Neural progenitor cell (in vitro differentiated cells): ENCODE measurements around the gene TULP1. TPM values are rescaled to one million over a fixed set of nuclear protein-coding genes. Genes with fewer than 3 reads are reported as not detected.
A peak's percentile ranks its signal among the peaks of the same experiment; 100 is the strongest.

Source experiments
- DNase-seq: peaks from one replicate; pipeline ENCODE4 v3.0.0-alpha.2; 2016; ENCODE audit warnings: low spot score
- H2AFZ ChIP-seq: fragments of 200-600 bp; sonication (generic); replicated peaks from 2 replicates; pipeline ENCODE4 v1.6.1; 2016; ENCODE audit warnings: antibody characterized with exemption
- H3F3A ChIP-seq: fragments of 200-600 bp; sonication (generic); 2 replicates; pipeline ENCODE4 v1.6.1; 2016; ENCODE audit warnings: antibody characterized with exemption, low read depth
- H3K27ac ChIP-seq: fragments of 200-600 bp; sonication (generic); 2 replicates; pipeline ENCODE4 v1.5.1; 2016; ENCODE audit warnings: mild to moderate bottlenecking
- H3K27me3 ChIP-seq: fragments of 200-600 bp; sonication (generic); 2 replicates; pipeline ENCODE4 v1.6.1; 2016; ENCODE audit warnings: mild to moderate bottlenecking, moderate library complexity
- H3K36me3 ChIP-seq: fragments of 200-600 bp; sonication (generic); 2 replicates; pipeline ENCODE4 v1.5.1; 2016
- H3K4me1 ChIP-seq: fragments of 200-600 bp; sonication (generic); 2 replicates; pipeline ENCODE4 v1.6.1; 2016; ENCODE audit warnings: mixed run types
- H3K4me2 ChIP-seq: fragments of 200-600 bp; sonication (generic); 2 replicates; pipeline ENCODE4 v1.6.1; 2016
- H3K4me3 ChIP-seq: fragments of 200-600 bp; sonication (generic); 2 replicates; pipeline ENCODE4 v1.5.1; 2016
- H3K79me2 ChIP-seq: fragments of 200-600 bp; sonication (generic); 2 replicates; pipeline ENCODE4 v1.6.1; 2016; ENCODE audit warnings: low read depth
- H3K9ac ChIP-seq: fragments of 200-600 bp; sonication (generic); 2 replicates; pipeline ENCODE4 v1.6.1; 2016
- H3K9me3 ChIP-seq: fragments of 200-600 bp; sonication (generic); 2 replicates; pipeline ENCODE4 v1.5.1; 2016; ENCODE audit warnings: low read depth
- H4K20me1 ChIP-seq: fragments of 200-600 bp; sonication (generic); 2 replicates; pipeline ENCODE4 v1.6.1; 2016; ENCODE audit warnings: low read depth
- H3K27ac Mint-ChIP-seq: 3 replicates; pipeline ENCODE4 v1.8.0; 2021; ENCODE audit warnings: mixed read lengths
- H3K27me3 Mint-ChIP-seq: 2 replicates; pipeline ENCODE4 v1.8.0; 2022; ENCODE audit warnings: low read depth, mild to moderate bottlenecking, inconsistent platforms, moderate library complexity, mixed read lengths; ENCODE audit not compliant: insufficient read depth
- H3K36me3 Mint-ChIP-seq: 3 replicates; pipeline ENCODE4 v1.8.0; 2021; ENCODE audit warnings: mixed read lengths
- H3K4me1 Mint-ChIP-seq: 3 replicates; pipeline ENCODE4 v1.8.0; 2021; ENCODE audit warnings: mixed read lengths
- H3K4me3 Mint-ChIP-seq: 3 replicates; pipeline ENCODE4 v1.8.0; 2021; ENCODE audit warnings: mild to moderate bottlenecking, moderate library complexity, mixed read lengths
- H3K9me3 Mint-ChIP-seq: 3 replicates; pipeline ENCODE4 v1.8.0; 2020; ENCODE audit warnings: mixed read lengths
- EZH2 ChIP-seq: fragments of 200-600 bp; sonication (generic); IDR thresholded peaks from 2 replicates; pipeline ENCODE4 v1.6.1; 2017; ENCODE audit warnings: antibody characterized with exemption, mild to moderate bottlenecking, moderate library complexity
- EZH2phosphoT487 ChIP-seq: fragments of 200-600 bp; sonication (generic); IDR thresholded peaks from 2 replicates; pipeline ENCODE4 v1.6.1; 2017; ENCODE audit warnings: antibody characterized with exemption
- total RNA-seq: library from RNA; depleted of rRNA; stranded (reverse); fragments of >200 nt; gene quantifications from 2 replicates; pipeline ENCODE4 v1.2.3, GENCODE V29; 2015; ENCODE audit warnings: low replicate concordance
- TF ChIP-seq, protein P1 (sequence below): fragments of 200-600 bp; sonication (generic); IDR thresholded peaks from 2 replicates; pipeline ENCODE4 v1.5.1; 2017; ENCODE audit warnings: antibody characterized with exemption, mild to moderate bottlenecking

Gene TULP1
- total RNA-seq, 1 donor from 2014 or later = not detected

DNA sequence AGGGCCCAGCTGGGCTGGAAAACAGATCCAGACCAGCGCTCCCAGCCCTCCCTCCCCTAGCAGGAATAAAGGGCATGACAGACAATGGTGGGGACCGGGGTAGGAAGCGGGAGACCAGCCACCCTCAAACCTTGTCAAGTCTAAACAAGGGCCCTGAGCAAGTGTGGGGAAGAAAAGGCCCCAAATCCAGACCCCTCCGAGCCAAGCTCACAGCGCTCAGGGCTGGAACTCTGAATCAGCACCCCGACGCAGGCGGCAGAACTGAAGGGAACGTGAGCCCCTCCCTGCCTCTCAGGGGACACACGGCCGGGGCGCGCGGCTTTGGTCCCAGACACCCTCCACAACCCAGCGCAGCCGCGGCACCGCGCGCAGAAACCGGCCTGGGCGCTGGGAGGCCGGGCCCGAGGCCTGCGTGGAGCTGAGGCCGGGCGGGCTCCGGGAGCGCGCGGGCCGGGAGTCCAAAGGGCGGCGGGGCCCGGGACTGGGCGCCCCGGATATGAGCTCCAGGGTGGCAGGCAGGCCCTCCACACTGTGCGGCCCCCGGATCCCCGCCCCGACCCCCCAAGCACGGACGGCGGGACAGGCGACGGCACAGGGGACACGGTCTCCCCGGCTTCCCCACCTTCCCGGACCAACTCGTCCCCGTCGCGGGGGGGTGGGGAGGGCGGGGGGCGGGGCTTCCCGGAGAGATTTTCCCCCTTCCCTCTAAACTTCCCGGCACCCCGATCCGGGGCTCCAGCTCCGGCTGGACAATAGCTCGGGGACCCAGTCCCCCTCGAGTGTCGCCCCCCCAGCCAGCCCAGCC, 16.5 kb downstream of the TULP1 start:
- TF ChIP-seq, protein P1, sequence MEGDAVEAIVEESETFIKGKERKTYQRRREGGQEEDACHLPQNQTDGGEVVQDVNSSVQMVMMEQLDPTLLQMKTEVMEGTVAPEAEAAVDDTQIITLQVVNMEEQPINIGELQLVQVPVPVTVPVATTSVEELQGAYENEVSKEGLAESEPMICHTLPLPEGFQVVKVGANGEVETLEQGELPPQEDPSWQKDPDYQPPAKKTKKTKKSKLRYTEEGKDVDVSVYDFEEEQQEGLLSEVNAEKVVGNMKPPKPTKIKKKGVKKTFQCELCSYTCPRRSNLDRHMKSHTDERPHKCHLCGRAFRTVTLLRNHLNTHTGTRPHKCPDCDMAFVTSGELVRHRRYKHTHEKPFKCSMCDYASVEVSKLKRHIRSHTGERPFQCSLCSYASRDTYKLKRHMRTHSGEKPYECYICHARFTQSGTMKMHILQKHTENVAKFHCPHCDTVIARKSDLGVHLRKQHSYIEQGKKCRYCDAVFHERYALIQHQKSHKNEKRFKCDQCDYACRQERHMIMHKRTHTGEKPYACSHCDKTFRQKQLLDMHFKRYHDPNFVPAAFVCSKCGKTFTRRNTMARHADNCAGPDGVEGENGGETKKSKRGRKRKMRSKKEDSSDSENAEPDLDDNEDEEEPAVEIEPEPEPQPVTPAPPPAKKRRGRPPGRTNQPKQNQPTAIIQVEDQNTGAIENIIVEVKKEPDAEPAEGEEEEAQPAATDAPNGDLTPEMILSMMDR = no peak
- TF ChIP-seq EZH2 (no peak), EZH2phosphoT487 (no peak)
- Histone ChIP-seq H3K79me2 (peaks cover 38% of the 10 kb centered on the region), H3K27me3 (peaks cover 24% of the 10 kb centered on the region), H3K4me2 (peak overlapping the region; percentile 89), H3K9me3 (no peaks in the 10 kb centered on the region), H4K20me1 (peaks cover 49% of the 10 kb centered on the region), H2AFZ (no peak overlapping the region), H3K4me1 (peaks cover 50% of the 10 kb centered on the region), H3K36me3 (no peaks in the 10 kb centered on the region), H3K4me3 (peak overlapping the region; percentile 80), H3K27ac (peak overlapping the region; percentile 49), H3K9ac (peak overlapping the region; percentile 61), H3F3A (peaks cover 21% of the 10 kb centered on the region)
- H3K9me3 Mint-ChIP-seq = no peaks in the 10 kb centered on the region
- H3K27me3 Mint-ChIP-seq = peaks cover 20% of the 10 kb centered on the region
- H3K27ac Mint-ChIP-seq = no peak overlapping the region
- H3K36me3 Mint-ChIP-seq = peaks cover 4% of the 10 kb centered on the region
- H3K4me3 Mint-ChIP-seq = peak overlapping the region; percentile 90
- peaks cover 61% of the 10 kb centered on the region for H3K4me1 Mint-ChIP-seq
- peak; percentile 77 for DNase-seq

DNA sequence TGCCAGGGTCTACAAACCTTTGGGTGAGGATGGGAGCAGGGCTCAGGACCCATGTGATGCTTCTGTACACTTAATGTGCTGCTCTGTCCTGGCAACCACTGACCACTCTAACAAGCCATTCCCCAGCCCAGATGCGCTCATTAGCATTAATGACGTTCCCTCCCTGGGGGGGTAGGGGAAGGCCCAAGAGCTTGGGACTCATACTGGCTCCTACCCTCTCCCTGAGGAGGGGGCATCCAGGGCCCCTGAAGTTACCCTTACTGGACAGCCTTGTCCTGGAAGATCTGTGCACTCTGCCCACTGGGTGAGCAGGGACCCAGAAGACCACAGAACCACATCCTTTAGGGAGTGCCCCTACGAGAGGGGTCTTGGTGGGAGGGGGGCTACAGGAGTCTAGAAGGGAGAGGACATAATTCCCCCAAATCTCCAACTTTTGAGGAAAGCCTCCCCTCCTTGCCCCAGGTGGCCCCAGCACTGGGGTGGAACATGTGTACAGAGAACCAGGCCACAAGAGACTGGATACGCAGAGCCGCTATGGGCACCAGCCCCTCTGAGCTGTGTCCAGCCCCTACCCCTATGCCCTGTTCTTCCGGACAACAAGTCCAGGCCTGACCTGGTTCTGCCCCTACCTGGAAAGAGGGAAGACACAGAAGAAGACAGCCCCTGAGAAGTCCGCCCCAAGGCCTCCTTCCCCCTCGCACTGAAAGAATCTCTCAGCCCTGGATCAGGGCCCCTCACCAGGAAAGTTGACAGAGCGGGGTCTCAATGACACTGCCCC, 17.2 kb downstream of the TULP1 start:
- Histone ChIP-seq H4K20me1 (peaks cover 57% of the 10 kb centered on the region), H3K4me2 (peak overlapping the region; percentile 89), H3K4me1 (peaks cover 58% of the 10 kb centered on the region)

DNA sequence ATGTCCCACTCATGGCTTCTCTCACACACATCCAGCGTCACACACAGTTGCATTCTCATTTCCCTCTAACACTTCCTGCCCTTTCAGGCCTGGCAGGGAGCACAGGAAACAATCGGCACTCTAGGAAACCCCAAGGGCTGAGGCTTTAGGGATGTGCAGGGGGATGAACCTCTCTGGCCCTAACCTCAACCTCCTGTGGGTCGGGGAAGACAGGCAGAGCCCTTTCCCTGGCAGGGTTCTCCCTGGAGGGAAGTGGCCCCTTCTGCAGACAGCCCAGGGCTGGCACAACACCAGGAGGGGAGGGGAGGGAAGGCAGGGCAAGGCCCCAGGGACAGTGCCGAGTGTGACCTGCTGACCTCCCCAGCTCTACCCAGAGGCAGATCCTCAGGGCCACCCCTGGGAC, 18.5 kb downstream of the TULP1 start:
- Histone ChIP-seq H3K4me3 (no peak overlapping the region), H3F3A (peaks cover 34% of the 10 kb centered on the region), H3K79me2 (peaks cover 50% of the 10 kb centered on the region), H3K4me2 (peak overlapping the region; percentile 45), H3K27me3 (peaks cover 17% of the 10 kb centered on the region), H4K20me1 (peaks cover 62% of the 10 kb centered on the region), H2AFZ (no peak overlapping the region), H3K9me3 (no peaks in the 10 kb centered on the region), H3K9ac (no peak overlapping the region), H3K27ac (no peak overlapping the region), H3K4me1 (peaks cover 70% of the 10 kb centered on the region), H3K36me3 (no peaks in the 10 kb centered on the region)
- Mint-ChIP-seq H3K4me1 (peaks cover 57% of the 10 kb centered on the region), H3K27ac (peak overlapping the region; percentile 3), H3K36me3 (peaks cover 4% of the 10 kb centered on the region), H3K9me3 (no peaks in the 10 kb centered on the region), H3K27me3 (peaks cover 21% of the 10 kb centered on the region), H3K4me3 (peak overlapping the region; percentile 46)
- TF ChIP-seq, protein P1 = no peak
- TF ChIP-seq EZH2 = no peak
- no peak for TF ChIP-seq EZH2phosphoT487
- DNase-seq = peak; percentile 30

More for the DNA sequence above, 17.2 kb downstream of the TULP1 start:
- H3K27me3 Mint-ChIP-seq = peaks cover 21% of the 10 kb centered on the region
- Histone ChIP-seq H3K9me3 (no peaks in the 10 kb centered on the region), H3K79me2 (peaks cover 44% of the 10 kb centered on the region), H2AFZ (no peak overlapping the region), H3K4me3 (peak overlapping the region; percentile 80), H3K9ac (no peak overlapping the region), H3K27ac (no peak overlapping the region), H3K27me3 (peaks cover 24% of the 10 kb centered on the region), H3F3A (peaks cover 28% of the 10 kb centered on the region), H3K36me3 (no peaks in the 10 kb centered on the region)
- peaks cover 4% of the 10 kb centered on the region for H3K36me3 Mint-ChIP-seq
- H3K27ac Mint-ChIP-seq = peak overlapping the region; percentile 94
- H3K9me3 Mint-ChIP-seq = no peaks in the 10 kb centered on the region
- no peak for DNase-seq
- peak overlapping the region; percentile 90 for H3K4me3 Mint-ChIP-seq
- TF ChIP-seq EZH2 = no peak
- TF ChIP-seq EZH2phosphoT487 = no peak
- TF ChIP-seq, protein P1 = no peak
- H3K4me1 Mint-ChIP-seq = peaks cover 62% of the 10 kb centered on the region
